GM13976 (cell line): ENCODE measurements around the gene PLCL2.

Experiments used
- DNase-seq: peaks from one replicate; pipeline ENCODE4 v3.0.0; 2012; ENCODE audit warnings: low spot score
- in situ Hi-C: fragments of 300-500 bp; cut with MboI; formaldehyde crosslinking; loops from one replicate; pipeline ENCODE4 v1.12.0; 2022; ENCODE audit warnings: low sequenced_read_pairs, mixed read lengths, inconsistent platforms; ENCODE audit not compliant: unreplicated experiment
- TF ChIP-seq, protein P1 (sequence below): IDR thresholded peaks from 2 replicates; pipeline ENCODE4 v1.5.1; 2012; ENCODE audit warnings: borderline replicate concordance, mild to moderate bottlenecking; ENCODE audit not compliant: insufficient read depth; ENCODE audit errors: extremely low read depth, missing control alignments, control extremely low read depth

PLCL2 gene

DNA sequence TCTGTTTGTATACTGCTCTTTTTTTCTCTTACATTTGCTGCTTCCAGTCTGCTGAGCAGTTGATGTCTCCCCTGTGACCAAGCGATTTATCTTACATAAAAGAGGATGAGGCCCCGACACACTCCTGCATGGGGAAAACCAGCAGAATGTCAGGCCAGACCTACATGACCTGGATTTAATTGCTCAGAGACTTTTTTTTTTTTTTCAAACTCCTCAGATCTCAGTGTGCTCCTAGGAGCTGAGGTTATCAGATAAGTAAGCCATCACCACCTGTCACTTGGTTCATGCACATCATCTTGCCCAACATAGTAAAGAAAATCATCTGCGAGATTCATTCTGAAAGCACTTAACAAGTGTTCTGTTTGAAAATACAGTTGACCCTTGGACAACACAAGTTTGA is 163.1 kb downstream of the PLCL2 start:
- in situ Hi-C loops = no loop called here
- TF ChIP-seq, protein P1, sequence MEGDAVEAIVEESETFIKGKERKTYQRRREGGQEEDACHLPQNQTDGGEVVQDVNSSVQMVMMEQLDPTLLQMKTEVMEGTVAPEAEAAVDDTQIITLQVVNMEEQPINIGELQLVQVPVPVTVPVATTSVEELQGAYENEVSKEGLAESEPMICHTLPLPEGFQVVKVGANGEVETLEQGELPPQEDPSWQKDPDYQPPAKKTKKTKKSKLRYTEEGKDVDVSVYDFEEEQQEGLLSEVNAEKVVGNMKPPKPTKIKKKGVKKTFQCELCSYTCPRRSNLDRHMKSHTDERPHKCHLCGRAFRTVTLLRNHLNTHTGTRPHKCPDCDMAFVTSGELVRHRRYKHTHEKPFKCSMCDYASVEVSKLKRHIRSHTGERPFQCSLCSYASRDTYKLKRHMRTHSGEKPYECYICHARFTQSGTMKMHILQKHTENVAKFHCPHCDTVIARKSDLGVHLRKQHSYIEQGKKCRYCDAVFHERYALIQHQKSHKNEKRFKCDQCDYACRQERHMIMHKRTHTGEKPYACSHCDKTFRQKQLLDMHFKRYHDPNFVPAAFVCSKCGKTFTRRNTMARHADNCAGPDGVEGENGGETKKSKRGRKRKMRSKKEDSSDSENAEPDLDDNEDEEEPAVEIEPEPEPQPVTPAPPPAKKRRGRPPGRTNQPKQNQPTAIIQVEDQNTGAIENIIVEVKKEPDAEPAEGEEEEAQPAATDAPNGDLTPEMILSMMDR = no peak
- DNase-seq = no peak

DNA sequence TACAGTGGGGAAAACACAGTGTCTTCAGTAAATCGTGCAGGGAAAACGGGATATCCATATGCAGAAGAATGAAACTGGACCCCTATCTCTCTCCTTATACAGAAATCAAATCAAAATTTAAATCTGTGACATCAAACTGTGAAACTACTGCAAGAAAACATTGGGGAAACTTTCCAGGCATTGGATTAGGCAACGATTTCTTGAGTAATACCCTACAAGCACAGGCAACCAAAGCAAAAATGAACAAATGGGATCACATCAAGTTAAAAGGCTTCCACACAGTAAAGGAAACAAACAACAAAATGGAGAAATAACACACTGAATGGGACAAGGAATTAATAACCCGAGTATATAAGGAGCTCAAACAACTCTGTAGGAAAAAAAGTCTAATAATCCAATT is 165.3 kb downstream of the PLCL2 start:
- no peak for DNase-seq
- in situ Hi-C loops = no loop called here
- TF ChIP-seq, protein P1 = no peak

DNA sequence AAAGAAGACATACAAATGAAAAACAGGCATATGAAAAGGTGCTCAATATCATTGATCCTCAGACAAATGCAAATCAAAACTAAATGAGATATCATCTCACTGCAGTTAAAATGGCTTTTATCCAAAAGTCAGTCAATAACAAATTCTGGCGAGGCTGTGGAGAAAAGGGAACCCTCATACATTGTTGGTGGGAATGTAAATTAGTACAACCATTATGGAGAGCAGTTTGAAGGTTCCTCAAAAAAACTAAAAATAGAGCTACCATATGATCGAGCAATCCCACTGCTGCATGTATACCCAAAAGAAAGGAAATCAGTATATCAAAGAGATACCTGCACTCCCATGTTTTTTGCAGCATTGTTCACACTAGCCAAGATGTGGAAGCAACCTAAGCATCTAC is 165.8 kb downstream of the PLCL2 start:
- in situ Hi-C loops = no loop called here
- DNase-seq = no peak
- TF ChIP-seq, protein P1 = no peak

DNA sequence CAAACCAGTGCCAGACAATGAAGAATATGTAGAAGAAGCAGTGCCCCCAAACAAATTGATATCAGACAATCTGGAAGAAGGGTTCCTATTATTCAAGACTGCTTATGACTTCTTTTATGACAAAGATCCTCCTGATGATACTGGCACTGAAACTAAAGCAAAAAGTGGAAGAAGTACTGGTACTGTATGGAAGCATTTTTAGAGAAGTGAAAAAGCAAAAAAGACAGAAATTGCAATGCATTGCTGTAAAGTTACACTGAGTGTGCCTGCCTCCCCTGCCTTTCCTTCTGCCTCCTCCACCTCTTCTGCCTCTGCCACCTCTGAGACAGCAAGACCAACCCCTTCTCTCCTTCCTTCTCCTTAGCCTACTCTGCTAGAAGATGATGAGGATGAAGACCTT is 167.6 kb downstream of the PLCL2 start:
- in situ Hi-C loops = no loop called here
- TF ChIP-seq, protein P1 = no peak
- DNase-seq = no peak

DNA sequence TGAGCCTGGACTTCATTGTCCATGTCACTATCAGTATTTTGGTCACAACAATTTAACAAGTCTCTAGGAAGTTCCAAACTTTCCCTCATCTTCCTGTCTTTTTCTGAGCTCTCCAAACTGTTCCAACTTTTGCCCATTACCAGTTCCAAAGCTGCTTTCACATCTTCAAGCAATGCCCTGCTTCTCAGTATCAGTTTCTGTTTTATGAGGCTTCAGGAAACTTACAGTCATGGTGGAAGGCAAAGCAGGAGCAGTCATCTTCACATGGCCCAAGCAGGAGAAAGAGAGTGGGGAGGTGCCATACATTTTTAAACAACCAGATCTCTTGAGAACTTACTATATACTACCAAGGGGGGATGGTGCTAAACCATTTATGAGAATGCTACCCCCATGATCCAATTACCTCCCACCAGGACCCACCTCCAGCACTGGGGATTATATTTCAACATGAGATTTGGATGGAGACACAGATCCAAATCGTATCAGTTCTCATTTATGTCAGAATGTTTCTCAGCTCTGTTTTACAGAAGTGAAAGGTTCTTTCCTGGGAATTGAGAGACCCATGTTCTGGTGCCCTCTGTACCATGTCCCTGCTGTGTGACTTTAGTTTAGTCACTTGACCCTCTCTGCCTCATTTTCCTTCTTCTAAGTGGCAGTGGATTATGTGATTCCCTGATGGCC is 169.7 kb downstream of the PLCL2 start:
- in situ Hi-C loops = no loop called here
- TF ChIP-seq, protein P1 = no peak
- DNase-seq = no peak

DNA sequence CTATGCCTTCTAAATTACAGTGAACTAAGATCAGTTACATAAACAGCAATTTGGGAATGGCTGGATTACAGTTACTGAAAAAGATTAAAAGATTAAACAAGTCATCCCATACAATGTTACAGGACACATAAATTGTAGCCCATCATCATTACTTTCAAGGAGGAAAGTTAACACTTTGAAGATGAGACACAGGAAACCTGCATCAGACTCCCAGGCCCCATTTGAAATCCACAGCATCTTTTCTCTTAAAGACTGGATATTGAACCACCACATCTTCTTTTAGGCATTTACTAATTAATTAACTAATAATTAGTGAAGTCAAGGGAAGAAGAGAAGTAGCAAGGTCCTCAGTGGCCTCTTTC is 170.2 kb downstream of the PLCL2 start:
- in situ Hi-C loops = no loop called here
- TF ChIP-seq, protein P1 = no peak
- DNase-seq = no peak
